ENCODE data around the gene CUL7. TPM values are rescaled to one million over a fixed set of nuclear protein-coding genes. Genes with fewer than 3 reads are reported as not detected.

Gene CUL7
- total RNA-seq, 1 experiment from 2014 or later: 20.8 TPM

DNA sequence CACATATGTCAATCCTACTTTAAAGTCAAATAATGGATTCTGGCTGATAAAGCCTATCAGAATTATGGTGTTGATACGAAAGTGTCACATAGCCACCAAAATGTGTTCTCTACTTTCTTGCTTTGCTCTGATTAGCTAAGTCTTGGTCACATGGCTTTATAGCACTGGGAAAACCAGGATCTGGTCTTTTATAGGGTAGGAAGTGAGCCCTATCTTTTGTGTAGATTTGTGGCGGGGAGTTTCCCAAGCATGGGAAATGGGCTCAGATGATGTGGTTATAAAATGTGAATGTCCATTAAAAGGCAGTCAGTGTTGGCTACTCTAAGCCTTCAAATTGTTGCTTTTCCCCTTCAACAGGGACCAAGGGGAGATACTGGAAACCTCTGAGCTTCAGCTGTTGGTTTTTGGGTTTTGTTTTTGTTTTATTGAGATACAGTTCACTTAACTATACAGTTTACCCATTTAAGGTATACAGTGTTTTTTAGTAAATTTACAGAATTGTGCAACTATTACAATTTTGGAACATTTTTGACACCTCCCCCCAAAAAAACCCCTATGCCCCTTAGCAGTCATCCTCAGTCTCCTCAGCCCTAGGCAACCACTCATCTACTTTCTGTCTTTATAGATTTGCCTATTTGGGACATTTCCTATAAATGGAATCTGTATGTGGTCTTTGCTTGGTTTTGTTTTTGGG, 20.0 kb downstream of the CUL7 start:
- TF ChIP-seq ELF4 (CRISPR knock-in tag; IDR thresholded peaks at IDR 0.05; ENCODE audit: low read depth): no peak
- TF ChIP-seq JAZF1 (CRISPR knock-in tag; IDR thresholded peaks at IDR 0.05): no peak
- TF ChIP-seq ZNF396 (CRISPR knock-in tag; IDR thresholded peaks at IDR 0.05; ENCODE audit: borderline replicate concordance): no peak
- TF ChIP-seq MXD4 (CRISPR knock-in tag; IDR thresholded peaks at IDR 0.05; ENCODE audit: borderline replicate concordance): no peak

DNA sequence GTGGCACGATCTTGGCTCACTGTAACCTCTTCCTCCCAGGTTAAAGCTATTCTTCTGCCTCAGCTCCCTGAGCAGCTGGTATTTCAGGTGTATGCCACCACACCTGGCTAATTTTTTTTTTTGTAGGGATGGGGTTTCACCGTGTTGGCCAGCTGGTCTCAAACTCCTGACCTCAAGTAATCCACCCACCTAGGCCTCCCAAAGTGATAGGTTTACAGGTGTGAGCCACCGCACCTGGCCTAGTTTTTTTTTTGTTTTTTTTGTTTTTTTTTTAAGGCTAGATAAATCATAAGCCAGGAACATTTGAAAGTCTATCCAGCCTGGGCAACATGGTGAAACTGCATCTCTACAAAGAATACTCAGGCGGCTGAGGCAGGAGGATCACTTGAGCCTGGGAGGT, 21.3 kb downstream of the CUL7 start:
- ChIA-PET CTCF (interaction anchor here (1.3 kb wide), 1 partner anchor 98 kb away, joined by 3 read pairs; no protein-coding TSS in a partner anchor), POLR2A (interaction anchor here (1.9 kb wide), 1 partner anchor 21 kb away, joined by 7 read pairs; the partner anchor contains the start of gene CUL7)
- TF ChIP-seq, protein P1, sequence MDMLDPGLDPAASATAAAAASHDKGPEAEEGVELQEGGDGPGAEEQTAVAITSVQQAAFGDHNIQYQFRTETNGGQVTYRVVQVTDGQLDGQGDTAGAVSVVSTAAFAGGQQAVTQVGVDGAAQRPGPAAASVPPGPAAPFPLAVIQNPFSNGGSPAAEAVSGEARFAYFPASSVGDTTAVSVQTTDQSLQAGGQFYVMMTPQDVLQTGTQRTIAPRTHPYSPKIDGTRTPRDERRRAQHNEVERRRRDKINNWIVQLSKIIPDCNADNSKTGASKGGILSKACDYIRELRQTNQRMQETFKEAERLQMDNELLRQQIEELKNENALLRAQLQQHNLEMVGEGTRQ (CRISPR knock-in tag; IDR thresholded peaks at IDR 0.05): no peak
- no peak for TF ChIP-seq NR1H2 (CRISPR knock-in tag; IDR thresholded peaks at IDR 0.05)
- no peak for TF ChIP-seq CREB1 (CRISPR knock-in tag; IDR thresholded peaks at IDR 0.05)
- TF ChIP-seq, protein P2, sequence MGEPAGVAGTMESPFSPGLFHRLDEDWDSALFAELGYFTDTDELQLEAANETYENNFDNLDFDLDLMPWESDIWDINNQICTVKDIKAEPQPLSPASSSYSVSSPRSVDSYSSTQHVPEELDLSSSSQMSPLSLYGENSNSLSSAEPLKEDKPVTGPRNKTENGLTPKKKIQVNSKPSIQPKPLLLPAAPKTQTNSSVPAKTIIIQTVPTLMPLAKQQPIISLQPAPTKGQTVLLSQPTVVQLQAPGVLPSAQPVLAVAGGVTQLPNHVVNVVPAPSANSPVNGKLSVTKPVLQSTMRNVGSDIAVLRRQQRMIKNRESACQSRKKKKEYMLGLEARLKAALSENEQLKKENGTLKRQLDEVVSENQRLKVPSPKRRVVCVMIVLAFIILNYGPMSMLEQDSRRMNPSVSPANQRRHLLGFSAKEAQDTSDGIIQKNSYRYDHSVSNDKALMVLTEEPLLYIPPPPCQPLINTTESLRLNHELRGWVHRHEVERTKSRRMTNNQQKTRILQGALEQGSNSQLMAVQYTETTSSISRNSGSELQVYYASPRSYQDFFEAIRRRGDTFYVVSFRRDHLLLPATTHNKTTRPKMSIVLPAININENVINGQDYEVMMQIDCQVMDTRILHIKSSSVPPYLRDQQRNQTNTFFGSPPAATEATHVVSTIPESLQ (CRISPR knock-in tag; IDR thresholded peaks at IDR 0.05): no peak
- TF ChIP-seq, protein P3, sequence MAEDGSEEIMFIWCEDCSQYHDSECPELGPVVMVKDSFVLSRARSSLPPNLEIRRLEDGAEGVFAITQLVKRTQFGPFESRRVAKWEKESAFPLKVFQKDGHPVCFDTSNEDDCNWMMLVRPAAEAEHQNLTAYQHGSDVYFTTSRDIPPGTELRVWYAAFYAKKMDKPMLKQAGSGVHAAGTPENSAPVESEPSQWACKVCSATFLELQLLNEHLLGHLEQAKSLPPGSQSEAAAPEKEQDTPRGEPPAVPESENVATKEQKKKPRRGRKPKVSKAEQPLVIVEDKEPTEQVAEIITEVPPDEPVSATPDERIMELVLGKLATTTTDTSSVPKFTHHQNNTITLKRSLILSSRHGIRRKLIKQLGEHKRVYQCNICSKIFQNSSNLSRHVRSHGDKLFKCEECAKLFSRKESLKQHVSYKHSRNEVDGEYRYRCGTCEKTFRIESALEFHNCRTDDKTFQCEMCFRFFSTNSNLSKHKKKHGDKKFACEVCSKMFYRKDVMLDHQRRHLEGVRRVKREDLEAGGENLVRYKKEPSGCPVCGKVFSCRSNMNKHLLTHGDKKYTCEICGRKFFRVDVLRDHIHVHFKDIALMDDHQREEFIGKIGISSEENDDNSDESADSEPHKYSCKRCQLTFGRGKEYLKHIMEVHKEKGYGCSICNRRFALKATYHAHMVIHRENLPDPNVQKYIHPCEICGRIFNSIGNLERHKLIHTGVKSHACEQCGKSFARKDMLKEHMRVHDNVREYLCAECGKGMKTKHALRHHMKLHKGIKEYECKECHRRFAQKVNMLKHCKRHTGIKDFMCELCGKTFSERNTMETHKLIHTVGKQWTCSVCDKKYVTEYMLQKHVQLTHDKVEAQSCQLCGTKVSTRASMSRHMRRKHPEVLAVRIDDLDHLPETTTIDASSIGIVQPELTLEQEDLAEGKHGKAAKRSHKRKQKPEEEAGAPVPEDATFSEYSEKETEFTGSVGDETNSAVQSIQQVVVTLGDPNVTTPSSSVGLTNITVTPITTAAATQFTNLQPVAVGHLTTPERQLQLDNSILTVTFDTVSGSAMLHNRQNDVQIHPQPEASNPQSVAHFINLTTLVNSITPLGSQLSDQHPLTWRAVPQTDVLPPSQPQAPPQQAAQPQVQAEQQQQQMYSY (CRISPR knock-in tag; IDR thresholded peaks at IDR 0.05): no peak
- no peak for TF ChIP-seq KAT7 (CRISPR knock-in tag; IDR thresholded peaks at IDR 0.05; ENCODE audit: borderline replicate concordance)
- no peak for TF ChIP-seq IRF2 (CRISPR knock-in tag; IDR thresholded peaks at IDR 0.05; ENCODE audit: borderline replicate concordance, low read depth)
- TF ChIP-seq, protein P4, sequence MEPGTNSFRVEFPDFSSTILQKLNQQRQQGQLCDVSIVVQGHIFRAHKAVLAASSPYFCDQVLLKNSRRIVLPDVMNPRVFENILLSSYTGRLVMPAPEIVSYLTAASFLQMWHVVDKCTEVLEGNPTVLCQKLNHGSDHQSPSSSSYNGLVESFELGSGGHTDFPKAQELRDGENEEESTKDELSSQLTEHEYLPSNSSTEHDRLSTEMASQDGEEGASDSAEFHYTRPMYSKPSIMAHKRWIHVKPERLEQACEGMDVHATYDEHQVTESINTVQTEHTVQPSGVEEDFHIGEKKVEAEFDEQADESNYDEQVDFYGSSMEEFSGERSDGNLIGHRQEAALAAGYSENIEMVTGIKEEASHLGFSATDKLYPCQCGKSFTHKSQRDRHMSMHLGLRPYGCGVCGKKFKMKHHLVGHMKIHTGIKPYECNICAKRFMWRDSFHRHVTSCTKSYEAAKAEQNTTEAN (CRISPR knock-in tag; IDR thresholded peaks at IDR 0.05): no peak
- TF ChIP-seq GTF2I (CRISPR knock-in tag; conservative IDR thresholded peaks at IDR 0.05): no peak
- TF ChIP-seq EMX1 (CRISPR knock-in tag; IDR thresholded peaks at IDR 0.05): no peak
- TF ChIP-seq ZNF317 (CRISPR knock-in tag; IDR thresholded peaks at IDR 0.05; ENCODE audit: borderline replicate concordance, low read depth): no peak
- TF ChIP-seq TEAD1 (CRISPR knock-in tag; IDR thresholded peaks at IDR 0.05): no peak
- TF ChIP-seq, protein P5, sequence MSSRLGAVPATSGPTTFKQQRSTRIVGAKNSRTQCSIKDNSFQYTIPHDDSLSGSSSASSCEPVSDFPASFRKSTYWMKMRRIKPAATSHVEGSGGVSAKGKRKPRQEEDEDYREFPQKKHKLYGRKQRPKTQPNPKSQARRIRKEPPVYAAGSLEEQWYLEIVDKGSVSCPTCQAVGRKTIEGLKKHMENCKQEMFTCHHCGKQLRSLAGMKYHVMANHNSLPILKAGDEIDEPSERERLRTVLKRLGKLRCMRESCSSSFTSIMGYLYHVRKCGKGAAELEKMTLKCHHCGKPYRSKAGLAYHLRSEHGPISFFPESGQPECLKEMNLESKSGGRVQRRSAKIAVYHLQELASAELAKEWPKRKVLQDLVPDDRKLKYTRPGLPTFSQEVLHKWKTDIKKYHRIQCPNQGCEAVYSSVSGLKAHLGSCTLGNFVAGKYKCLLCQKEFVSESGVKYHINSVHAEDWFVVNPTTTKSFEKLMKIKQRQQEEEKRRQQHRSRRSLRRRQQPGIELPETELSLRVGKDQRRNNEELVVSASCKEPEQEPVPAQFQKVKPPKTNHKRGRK (CRISPR knock-in tag; IDR thresholded peaks at IDR 0.05; ENCODE audit: borderline replicate concordance): no peak
- TF ChIP-seq, protein P6, sequence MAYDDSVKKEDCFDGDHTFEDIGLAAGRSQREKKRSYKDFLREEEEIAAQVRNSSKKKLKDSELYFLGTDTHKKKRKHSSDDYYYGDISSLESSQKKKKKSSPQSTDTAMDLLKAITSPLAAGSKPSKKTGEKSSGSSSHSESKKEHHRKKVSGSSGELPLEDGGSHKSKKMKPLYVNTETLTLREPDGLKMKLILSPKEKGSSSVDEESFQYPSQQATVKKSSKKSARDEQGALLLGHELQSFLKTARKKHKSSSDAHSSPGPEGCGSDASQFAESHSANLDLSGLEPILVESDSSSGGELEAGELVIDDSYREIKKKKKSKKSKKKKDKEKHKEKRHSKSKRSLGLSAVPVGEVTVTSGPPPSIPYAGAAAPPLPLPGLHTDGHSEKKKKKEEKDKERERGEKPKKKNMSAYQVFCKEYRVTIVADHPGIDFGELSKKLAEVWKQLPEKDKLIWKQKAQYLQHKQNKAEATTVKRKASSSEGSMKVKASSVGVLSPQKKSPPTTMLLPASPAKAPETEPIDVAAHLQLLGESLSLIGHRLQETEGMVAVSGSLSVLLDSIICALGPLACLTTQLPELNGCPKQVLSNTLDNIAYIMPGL (CRISPR knock-in tag; IDR thresholded peaks at IDR 0.05): no peak
- H3K9me3 Mint-ChIP-seq: no peaks in the 10 kb centered on the region
- DNase-seq (ENCODE audit: low spot score) (no peak), ATAC-seq (no peak)
- peaks cover 60% of the 10 kb centered on the region for H3K36me3 Mint-ChIP-seq
- no peak overlapping the region for H3K27ac Mint-ChIP-seq
- no peaks in the 10 kb centered on the region for H3K4me1 Mint-ChIP-seq
- H3K27me3 Mint-ChIP-seq (ENCODE audit: low read depth): no peaks in the 10 kb centered on the region
- H3K4me3 Mint-ChIP-seq: no peak overlapping the region

More for the DNA sequence above, 20.0 kb downstream of the CUL7 start:
- no peak overlapping the region for H3K4me3 Mint-ChIP-seq
- H3K9me3 Mint-ChIP-seq: no peaks in the 10 kb centered on the region
- ChIA-PET POLR2A (interaction anchor here (1.1 to 1.9 kb wide), 2 partner anchors 20 to 34 kb away, joined by 4 to 7 read pairs; partner anchors contain the start of gene CUL7), CTCF (interaction anchor here (1.2 to 2.5 kb wide), 5 partner anchors 12 to 110 kb away, joined by 3 to 10 read pairs (median 3); partner anchors contain the start of genes CUL7 and RRP36)
- no peak overlapping the region for H3K27ac Mint-ChIP-seq
- DNase-seq (ENCODE audit: low spot score) (no peak), ATAC-seq (no peak)
- no peaks in the 10 kb centered on the region for H3K4me1 Mint-ChIP-seq
- peaks cover 57% of the 10 kb centered on the region for H3K36me3 Mint-ChIP-seq
- no peaks in the 10 kb centered on the region for H3K27me3 Mint-ChIP-seq (ENCODE audit: low read depth)
